ENCODE results near the gene STAT3. TPM values are rescaled to one million over a fixed set of nuclear protein-coding genes. Genes with fewer than 3 reads are reported as not detected.

STAT3 gene
- total and polyA plus RNA-seq, 12 donors: 33.9 to 398 (median 109) TPM

DNA sequence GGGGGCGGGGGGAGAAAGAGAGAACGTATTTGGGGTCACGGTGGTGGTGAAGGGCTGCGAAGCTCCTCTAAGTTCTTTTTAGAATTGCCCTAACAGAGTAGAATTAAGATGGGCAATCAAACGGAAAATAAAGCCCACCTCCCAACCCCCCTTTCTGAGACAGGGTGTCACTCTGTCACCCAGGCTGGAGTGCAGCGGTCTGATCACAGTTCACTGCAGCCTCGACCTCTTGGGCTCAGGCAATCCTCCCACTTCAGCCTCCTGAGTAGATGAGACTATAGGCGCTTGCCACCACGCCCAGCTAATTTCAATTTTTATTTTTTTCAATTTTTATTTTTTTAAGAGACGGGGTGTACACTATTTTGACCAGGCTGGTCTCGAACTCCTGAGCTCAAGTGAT is 35.5 kb upstream of the STAT3 start:
- Histone ChIP-seq H3K36me3 (peaks cover 0 to 3% (median 0%) of the 10 kb centered on the region in 9 donors), H3K27ac (peak overlapping the region; percentile 95 to 100 (median 99)), H3K9me3 (no peaks in the 10 kb centered on the region), H3K4me1 (peaks cover 6 to 64% (median 39%) of the 10 kb centered on the region in 9 donors), H3K4me3 (peak overlapping the region in 9 of 10 donors; percentile 79 to 100 (median 97)), H3K27me3 (peaks cover 0 to 54% (median 0%) of the 10 kb centered on the region in 7 donors)
- intact Hi-C loops (cut with DNase I): loop anchor here in 8 of 10 donors (2.0 to 10.0 kb wide), 6 partner anchors 17 to 254 kb away; partner anchors contain the start of genes ATP6V0A1 (in 5 of the 8) and PLEKHH3 (in 1 of the 8)
- TF ChIP-seq, protein P1, sequence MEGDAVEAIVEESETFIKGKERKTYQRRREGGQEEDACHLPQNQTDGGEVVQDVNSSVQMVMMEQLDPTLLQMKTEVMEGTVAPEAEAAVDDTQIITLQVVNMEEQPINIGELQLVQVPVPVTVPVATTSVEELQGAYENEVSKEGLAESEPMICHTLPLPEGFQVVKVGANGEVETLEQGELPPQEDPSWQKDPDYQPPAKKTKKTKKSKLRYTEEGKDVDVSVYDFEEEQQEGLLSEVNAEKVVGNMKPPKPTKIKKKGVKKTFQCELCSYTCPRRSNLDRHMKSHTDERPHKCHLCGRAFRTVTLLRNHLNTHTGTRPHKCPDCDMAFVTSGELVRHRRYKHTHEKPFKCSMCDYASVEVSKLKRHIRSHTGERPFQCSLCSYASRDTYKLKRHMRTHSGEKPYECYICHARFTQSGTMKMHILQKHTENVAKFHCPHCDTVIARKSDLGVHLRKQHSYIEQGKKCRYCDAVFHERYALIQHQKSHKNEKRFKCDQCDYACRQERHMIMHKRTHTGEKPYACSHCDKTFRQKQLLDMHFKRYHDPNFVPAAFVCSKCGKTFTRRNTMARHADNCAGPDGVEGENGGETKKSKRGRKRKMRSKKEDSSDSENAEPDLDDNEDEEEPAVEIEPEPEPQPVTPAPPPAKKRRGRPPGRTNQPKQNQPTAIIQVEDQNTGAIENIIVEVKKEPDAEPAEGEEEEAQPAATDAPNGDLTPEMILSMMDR (IDR thresholded peaks at IDR 0.05): no peak
- DNase-seq (no peak), ATAC-seq (no peak)
- 47 to 63% methylated on average over 11 of the region's 11 CpGs for WGBS, 2 donors

DNA sequence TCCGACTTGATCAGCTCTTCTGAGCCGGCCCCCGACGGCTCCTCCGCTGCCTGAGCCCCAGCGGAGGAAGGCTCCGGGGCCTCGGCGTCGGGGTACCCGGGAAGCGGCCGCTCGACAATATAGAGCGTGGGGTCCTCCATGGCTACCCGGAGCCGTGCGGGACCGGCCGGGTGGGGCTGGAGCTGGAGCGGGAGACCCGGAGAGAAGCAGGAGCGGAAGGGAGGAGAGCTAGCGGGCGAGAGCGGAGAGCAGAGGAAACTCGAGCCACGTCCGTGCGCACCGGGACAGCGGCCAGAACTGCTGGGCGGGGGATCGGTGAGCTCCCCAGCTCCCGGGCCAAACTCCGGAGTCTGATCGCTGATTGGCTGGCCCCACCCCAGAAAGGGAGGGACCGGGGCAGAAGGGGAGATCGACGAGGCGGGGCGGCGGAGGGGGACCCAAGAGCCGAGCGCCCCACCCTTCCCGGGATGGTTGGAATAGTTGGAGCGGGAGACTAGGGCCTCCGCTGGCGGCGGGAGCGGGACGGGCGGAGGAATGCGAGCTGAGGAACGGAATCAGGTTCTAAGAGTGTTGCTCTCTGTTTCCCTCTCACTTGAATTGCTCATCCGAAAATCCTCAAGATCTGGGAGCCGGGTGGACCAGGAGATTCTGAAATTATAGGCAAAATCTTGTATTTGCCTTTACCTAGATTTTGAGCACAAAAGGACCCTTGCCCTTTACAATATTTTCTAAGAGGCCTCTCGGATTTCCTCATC is 34.9 kb upstream of the STAT3 start, which contains the start of gene CAVIN1:
CAVIN1 (minus strand) TSS at position 299 of the 755 bp plus-strand sequence; CDS start at position 140, 159 bp downstream.
- TF ChIP-seq, protein P1 (IDR thresholded peaks at IDR 0.05): peak in 2 of 9 donors; percentile 19 to 21

DNA sequence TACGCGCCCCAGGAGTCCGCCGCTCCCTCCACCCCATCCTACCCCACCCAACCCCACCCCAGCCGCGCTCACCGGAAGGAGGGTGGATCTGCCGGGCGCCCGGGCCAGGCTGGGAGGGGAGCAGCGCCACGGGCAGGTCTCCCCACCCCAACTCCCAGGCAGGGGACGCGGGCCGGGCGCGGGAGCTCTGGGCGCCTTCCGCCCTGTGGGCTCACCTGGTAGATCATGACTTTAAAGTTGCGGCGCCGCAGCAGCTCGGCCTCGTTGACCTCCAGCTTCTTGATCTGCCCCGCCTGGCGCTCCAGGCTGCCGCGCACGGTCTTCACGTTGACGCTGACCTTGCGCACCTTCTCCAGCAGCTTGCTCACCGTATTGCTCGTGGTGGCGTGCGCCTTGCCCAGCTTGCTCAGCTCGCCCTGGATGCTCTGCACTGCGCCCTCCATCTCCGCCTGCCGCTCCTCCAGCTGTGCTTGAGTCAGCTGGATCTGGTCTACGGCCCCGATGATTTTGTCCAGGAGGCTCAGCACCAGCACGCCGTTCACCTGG is 34.2 kb upstream of the STAT3 start:
- TF ChIP-seq, protein P1 (IDR thresholded peaks at IDR 0.05): no peak
- peak in 1 of 2 donors; percentile 54 for DNase-seq
- peaks cover 10 to 69% (median 44%) of the 10 kb centered on the region in 9 donors for H3K4me1 ChIP-seq
- H3K36me3 ChIP-seq: peaks cover 0 to 8% (median 0%) of the 10 kb centered on the region in 9 donors
- no peaks in the 10 kb centered on the region for H3K9me3 ChIP-seq
- H3K27ac ChIP-seq: peak overlapping the region; percentile 95 to 100 (median 99)
- peak; percentile 36 to 68 (median 54) for ATAC-seq
- intact Hi-C loops (cut with DNase I): loop anchor here in 8 of 10 donors (2.0 to 10.0 kb wide), 6 partner anchors 16 to 255 kb away; partner anchors contain the start of genes ATP6V0A1 (in 5 of the 8) and PLEKHH3 (in 1 of the 8)
- peaks cover 0 to 54% (median 0%) of the 10 kb centered on the region in 7 donors for H3K27me3 ChIP-seq
- peak overlapping the region; percentile 79 to 100 (median 96) for H3K4me3 ChIP-seq
- WGBS, 2 donors: 0% methylated on average over 44 of the region's 44 CpGs

More for the DNA sequence above, 34.9 kb upstream of the STAT3 start, which contains the start of gene CAVIN1:
- peak within 1 kb of the TSS; percentile 95 to 100 (median 99) for H3K27ac ChIP-seq
- peak; percentile 100 for DNase-seq
- H3K4me3 ChIP-seq: peak within 1 kb of the TSS; percentile 79 to 100 (median 96)
- H3K9me3 ChIP-seq: no peaks in the 10 kb centered on the region
- WGBS, 2 donors: 1% methylated on average over 57 to 58 of the region's 58 CpGs
- intact Hi-C loops (cut with DNase I): loop anchor here in 8 of 10 donors (2.0 to 10.0 kb wide), 6 partner anchors 16 to 254 kb away; partner anchors contain the start of genes ATP6V0A1 (in 5 of the 8) and PLEKHH3 (in 1 of the 8)
- ATAC-seq: peak; percentile 91 to 96 (median 92)
- H3K36me3 ChIP-seq: peaks cover 0 to 8% (median 0%) of the 10 kb centered on the region in 9 donors
- peaks cover 0 to 54% (median 0%) of the 10 kb centered on the region in 7 donors for H3K27me3 ChIP-seq
- peaks cover 6 to 64% (median 39%) of the 10 kb centered on the region in 9 donors for H3K4me1 ChIP-seq
